Endothelial cell of umbilical vein (primary cell): ENCODE data around the gene AFG3L2.

Source experiments
- EZH2 ChIP-seq: IDR thresholded peaks from 2 replicates; pipeline ENCODE4 v1.6.1; 2012; ENCODE audit warnings: borderline replicate concordance, low read depth, mild to moderate bottlenecking, moderate library complexity, low read length, inconsistent platforms; ENCODE audit not compliant: severe bottlenecking
- MAX ChIP-seq: IDR thresholded peaks from 2 replicates; pipeline ENCODE4 v1.6.1; 2011; ENCODE audit not compliant: insufficient read depth, insufficient read length
- MYC ChIP-seq: IDR thresholded peaks from one replicate; pipeline ENCODE4 v1.6.1; 2011; ENCODE audit warnings: mild to moderate bottlenecking, low read depth, low read length
- POLR2A ChIP-seq: IDR thresholded peaks from 2 replicates; pipeline ENCODE4 v1.6.1; 2012; ENCODE audit warnings: low read depth, mild to moderate bottlenecking, control low read depth, low read length

GRCh38 chr18:12290086-12290485, 86.9 kb downstream of the AFG3L2 start:
- no peak for TF ChIP-seq MYC
- no peak for TF ChIP-seq EZH2
- TF ChIP-seq MAX = no peak
- no peak for TF ChIP-seq POLR2A
